Muscle of leg (tissue), 11 donors: ENCODE data around the gene ATP7A. TPM values are rescaled to one million over a fixed set of nuclear protein-coding genes. Genes with fewer than 3 reads are reported as not detected.

Experiments
- DNase-seq: peaks from one replicate; pipeline ENCODE4 v3.0.0; 2013
- H3K27ac ChIP-seq: one replicate; pipeline ENCODE4 v1.5.1; 2013; ENCODE audit warnings: mild to moderate bottlenecking, low read length, control low read depth
- H3K27me3 ChIP-seq: one replicate; pipeline ENCODE4 v1.6.1; 2013; ENCODE audit warnings: low read length; ENCODE audit not compliant: control insufficient read depth, insufficient read depth
- H3K36me3 ChIP-seq: one replicate; pipeline ENCODE4 v1.6.1; 2013; ENCODE audit warnings: low read length; ENCODE audit not compliant: control insufficient read depth, insufficient read depth
- H3K4me1 ChIP-seq: one replicate; pipeline ENCODE4 v1.6.1; 2013; ENCODE audit warnings: low read length; ENCODE audit not compliant: control insufficient read depth, insufficient read depth
- H3K4me3 ChIP-seq: one replicate; pipeline ENCODE4 v1.5.1; 2013; ENCODE audit warnings: low read length, control low read depth
- H3K9me3 ChIP-seq: replicated peaks from 2 replicates; pipeline ENCODE4 v1.6.1; 2013; ENCODE audit warnings: low read depth, low read length; ENCODE audit not compliant: control insufficient read depth
- WGBS: methylation state at CpG from one replicate; pipeline ENCODE4 v1.1.5; 2013; ENCODE audit warnings: missing lambda C conversion rate; ENCODE audit not compliant: insufficient coverage; 5-methylcytosine and 5-hydroxymethylcytosine counted together
- polyA plus RNA-seq, 8 donors: library from polyadenylated mRNA; unstranded; fragments of 120-200 nt; gene quantifications; one replicate each; pipeline versions ENCODE4 v1.2.1 to v1.2.3, GENCODE V29; 2013; ENCODE audit warnings: inconsistent platforms in 1 of 8, low replicate concordance in 1 of 8; ENCODE audit not compliant: insufficient read length in 8 of 8, insufficient read depth in 1 of 8
- total RNA-seq: library from RNA; stranded (reverse); fragments of 120-200 nt; gene quantifications from one replicate; pipeline ENCODE4 v1.2.4, GENCODE V29; 2013

The ATP7A gene
- total and polyA plus RNA-seq, 9 donors, result 5.6 to 12.9 (median 8.7) TPM

DNA sequence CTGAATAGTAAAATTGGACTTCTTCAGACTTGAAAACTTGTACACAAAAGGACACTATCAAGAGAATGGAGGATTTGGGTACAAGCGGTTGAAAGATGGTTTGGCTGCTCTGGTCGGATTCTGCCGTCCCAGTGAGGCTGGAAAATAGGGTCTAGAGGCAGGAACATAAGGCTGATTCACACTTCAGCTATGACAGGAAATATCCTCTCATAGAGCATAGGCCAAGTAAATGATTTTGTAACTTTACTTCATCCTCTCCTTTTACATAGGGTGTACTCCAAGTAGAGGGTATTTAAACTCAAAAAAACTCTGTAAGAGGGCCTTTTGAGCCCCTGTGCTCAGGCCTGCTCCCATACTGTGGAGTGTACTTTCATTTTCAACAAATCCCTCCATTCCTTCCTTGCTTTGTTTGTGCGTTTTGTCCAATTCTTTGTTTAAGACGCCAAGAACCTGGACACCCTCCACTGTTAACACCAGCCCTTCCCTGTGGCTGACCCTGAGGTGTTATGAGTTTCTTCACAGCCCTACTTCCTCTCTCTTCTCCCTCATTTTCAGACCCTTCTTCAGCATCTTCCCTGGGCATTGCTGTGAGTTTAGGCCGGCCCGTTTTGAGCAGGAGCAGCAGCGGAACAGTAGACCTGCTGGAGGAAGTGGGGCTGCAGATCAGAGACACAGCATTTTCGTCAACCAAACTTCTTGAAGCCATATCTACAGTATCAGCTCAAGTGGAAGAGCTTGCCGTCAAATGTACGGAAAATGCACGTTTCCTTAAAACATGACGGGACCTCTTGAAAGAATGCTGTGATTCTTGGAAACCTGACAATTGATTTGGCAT, 51.8 kb downstream of the ATP7A start:
- WGBS, result 67% methylated on average over 8 of the region's 13 CpGs
- DNase-seq, result no peak
- Histone ChIP-seq H3K36me3 (no peaks in the 10 kb centered on the region), H3K27me3 (no peaks in the 10 kb centered on the region), H3K4me3 (no peak overlapping the region), H3K27ac (no peak overlapping the region), H3K4me1 (no peaks in the 10 kb centered on the region), H3K9me3 (no peaks in the 10 kb centered on the region)

DNA sequence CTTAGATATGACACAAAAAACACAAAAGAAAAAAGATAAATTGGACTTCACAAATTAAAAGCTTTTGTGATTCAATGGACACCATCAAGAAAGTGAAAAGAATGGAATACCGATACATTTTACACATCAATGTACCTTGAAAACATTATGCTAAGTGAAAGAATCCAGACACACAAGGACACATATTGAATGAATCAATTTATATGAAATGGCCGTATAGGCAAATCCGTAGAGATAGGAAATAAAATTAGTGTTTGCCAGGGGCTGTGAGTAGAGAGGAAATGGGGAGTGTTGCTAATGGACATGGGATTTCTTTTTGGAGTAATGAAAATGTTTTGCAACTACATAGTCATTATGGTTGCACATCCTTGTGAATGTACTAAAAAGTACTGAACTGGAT, 55.9 kb downstream of the ATP7A start:
- WGBS, result 80% methylated on average over 1 of the region's 3 CpGs
- Histone ChIP-seq H3K4me1 (no peaks in the 10 kb centered on the region), H3K36me3 (no peaks in the 10 kb centered on the region), H3K27ac (no peak overlapping the region), H3K4me3 (no peak overlapping the region), H3K27me3 (no peaks in the 10 kb centered on the region), H3K9me3 (no peaks in the 10 kb centered on the region)
- DNase-seq, result no peak

DNA sequence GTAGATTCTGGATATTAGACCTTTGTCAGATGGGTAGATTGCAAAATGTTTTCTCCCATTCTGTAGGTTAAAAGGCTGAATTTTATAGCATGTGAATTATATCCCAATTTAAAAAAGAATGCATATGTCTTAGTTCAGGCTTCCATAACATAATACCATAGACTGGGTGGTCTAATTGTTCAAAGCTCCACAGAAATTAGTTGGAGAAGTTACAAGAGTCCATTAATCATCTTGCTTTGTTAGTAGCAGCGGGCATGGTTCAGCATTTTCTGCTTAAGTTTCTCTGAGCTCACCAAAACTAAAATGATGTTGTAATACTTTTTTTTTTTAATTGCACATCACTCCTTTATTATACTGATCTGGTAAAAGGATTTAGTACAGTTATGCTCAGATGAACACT, 57.1 kb downstream of the ATP7A start:
- no peak overlapping the region for H3K27ac ChIP-seq
- no peaks in the 10 kb centered on the region for H3K27me3 ChIP-seq
- no peaks in the 10 kb centered on the region for H3K4me1 ChIP-seq
- no peaks in the 10 kb centered on the region for H3K9me3 ChIP-seq
- no CpG with 5 or more reads among the region's 1 CpG for WGBS
- no peak overlapping the region for H3K4me3 ChIP-seq
- no peaks in the 10 kb centered on the region for H3K36me3 ChIP-seq
- DNase-seq, result no peak

DNA sequence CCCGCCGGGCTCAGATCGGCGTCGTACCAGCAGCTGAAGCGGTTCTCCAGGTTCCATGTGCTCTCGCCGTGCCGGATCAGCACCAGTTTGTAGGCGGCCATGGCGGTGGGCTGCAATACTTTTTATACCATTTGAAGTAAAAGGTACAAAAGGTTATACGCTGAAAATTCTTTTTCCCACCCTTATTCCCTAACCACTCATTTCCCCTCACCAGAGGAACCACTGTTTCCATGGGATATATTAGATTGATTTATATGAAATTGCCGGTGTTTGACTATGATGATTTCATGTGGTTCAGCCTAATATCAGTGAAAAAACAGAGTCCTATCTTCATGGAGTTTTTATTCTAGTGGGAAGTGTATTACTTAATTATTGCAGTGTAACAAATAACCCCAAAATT, 59.0 kb downstream of the ATP7A start, which contains the start of gene PGAM4:
Gene PGAM4 (minus strand): TSS at position 101 of the 400 bp plus-strand sequence. CDS start 0 bp downstream, at position 101.
- WGBS, result no CpG with 5 or more reads among the region's 13 CpGs
- Histone ChIP-seq H3K27ac (no peak within 1 kb of the TSS), H3K9me3 (no peaks in the 10 kb centered on the region), H3K4me3 (no peak within 1 kb of the TSS), H3K4me1 (no peaks in the 10 kb centered on the region), H3K27me3 (no peaks in the 10 kb centered on the region), H3K36me3 (no peaks in the 10 kb centered on the region)
- DNase-seq, result no peak

DNA sequence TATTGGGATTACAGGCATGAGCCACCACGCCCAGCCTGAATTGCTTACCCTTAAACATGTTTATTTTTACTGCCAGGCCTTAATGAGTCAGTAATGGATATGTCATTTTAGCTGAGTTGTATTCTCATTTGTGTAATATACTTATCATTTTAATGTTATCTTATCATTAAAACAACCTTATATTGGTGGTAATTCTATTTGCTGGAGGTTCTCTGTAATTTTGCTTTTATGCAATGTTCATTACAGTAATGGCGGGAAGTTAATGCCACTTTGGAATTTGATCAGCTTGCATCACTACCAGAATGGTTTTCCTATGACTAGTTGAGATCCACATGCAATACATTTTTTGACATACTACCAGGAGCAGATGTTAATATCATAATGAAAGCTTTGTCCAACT, 65.3 kb downstream of the ATP7A start:
- WGBS, result no CpG with 5 or more reads among the region's 2 CpGs
- no peaks in the 10 kb centered on the region for H3K9me3 ChIP-seq
- H3K4me1 ChIP-seq, result no peaks in the 10 kb centered on the region
- no peak for DNase-seq
- H3K27ac ChIP-seq, result no peak overlapping the region
- H3K36me3 ChIP-seq, result no peaks in the 10 kb centered on the region
- no peak overlapping the region for H3K4me3 ChIP-seq
- no peaks in the 10 kb centered on the region for H3K27me3 ChIP-seq

DNA sequence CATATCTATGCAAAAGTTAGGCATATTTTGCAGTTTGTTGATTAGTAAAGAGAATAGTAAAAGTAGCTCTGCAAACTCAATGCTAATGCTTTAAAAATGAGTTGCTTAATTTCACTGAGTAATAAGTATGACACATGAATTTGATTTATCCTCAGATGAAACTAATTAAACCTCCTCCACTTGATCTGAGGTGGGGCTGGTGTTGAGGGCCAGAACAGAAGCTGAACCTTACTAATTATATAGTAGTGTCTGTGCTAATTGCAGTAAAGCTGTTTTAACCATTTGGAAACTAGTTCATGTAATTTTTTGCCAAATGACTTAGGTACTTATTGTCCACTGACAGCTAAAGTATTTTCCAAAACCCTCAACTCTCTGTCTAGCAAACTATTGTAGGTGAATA, 66.6 kb downstream of the ATP7A start:
- Histone ChIP-seq H3K36me3 (no peaks in the 10 kb centered on the region), H3K4me3 (no peak overlapping the region), H3K27ac (no peak overlapping the region), H3K4me1 (no peaks in the 10 kb centered on the region), H3K9me3 (no peaks in the 10 kb centered on the region), H3K27me3 (no peaks in the 10 kb centered on the region)
- no peak for DNase-seq

DNA sequence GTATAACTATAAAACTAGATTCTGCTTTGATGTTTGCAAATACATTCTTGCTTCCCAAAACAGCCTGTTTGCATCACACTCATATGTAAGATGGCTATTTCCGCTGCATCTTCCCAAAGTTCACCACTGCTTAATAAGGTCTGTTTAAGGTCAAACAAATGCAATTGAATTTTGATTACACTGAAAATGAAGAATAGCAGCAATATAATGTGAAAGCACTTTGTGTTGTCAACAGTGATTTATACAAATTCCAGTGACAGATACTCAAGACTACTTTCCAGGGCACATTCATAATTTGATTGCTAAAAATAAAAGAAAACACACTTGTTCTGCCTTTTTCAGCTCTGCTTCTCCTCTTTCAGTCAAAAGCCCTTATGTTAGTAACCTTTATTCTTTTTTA, 67.0 kb downstream of the ATP7A start:
- WGBS, result no CpG with 5 or more reads among the region's 1 CpG
- Histone ChIP-seq H3K9me3 (no peaks in the 10 kb centered on the region), H3K4me3 (no peak overlapping the region), H3K4me1 (no peaks in the 10 kb centered on the region), H3K27me3 (no peaks in the 10 kb centered on the region), H3K27ac (no peak overlapping the region), H3K36me3 (no peaks in the 10 kb centered on the region)
- no peak for DNase-seq

DNA sequence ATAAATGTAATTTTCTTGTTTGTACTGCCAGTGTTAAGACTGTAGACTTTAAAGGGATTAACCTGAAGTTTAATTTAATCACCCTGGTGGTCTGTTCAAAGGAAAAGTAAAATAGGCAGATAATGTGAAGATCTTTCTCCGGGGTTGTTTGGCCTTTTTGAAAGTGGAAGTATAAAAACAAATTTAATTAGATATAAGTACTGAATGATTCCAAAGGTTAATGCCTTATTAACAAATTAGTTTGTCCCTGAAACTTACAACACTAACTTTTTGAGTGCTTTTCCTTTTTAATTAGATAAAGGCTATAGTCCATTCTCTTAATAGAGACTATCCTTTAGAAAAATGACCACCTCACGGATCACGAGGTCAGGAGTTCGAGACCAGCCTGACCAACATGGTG, 69.4 kb downstream of the ATP7A start:
- Histone ChIP-seq H3K36me3 (no peaks in the 10 kb centered on the region), H3K4me3 (no peak overlapping the region), H3K27me3 (peaks cover 3% of the 10 kb centered on the region), H3K9me3 (no peaks in the 10 kb centered on the region), H3K27ac (no peak overlapping the region), H3K4me1 (no peaks in the 10 kb centered on the region)
- DNase-seq, result no peak
- no CpG with 5 or more reads among the region's 4 CpGs for WGBS

DNA sequence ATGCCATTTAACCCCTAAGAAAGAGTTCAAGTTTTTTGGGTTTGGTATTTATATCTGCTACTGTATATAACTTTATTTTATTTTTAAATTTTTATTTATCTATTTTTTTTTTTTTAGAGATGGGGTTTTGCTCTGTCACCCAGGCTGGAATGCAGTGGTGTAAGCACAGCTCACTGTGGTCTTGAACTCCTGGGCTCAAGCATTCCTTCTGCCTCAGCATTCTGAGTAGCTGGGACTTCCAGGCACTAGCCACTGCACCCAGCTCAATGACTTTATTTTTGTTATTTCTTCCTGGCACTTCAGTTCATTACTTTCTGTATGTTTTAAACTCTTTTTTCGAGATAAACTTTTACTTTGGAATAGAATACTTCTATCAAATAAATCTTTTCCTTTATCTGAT, 101.4 kb downstream of the ATP7A start:
- peaks cover 2% of the 10 kb centered on the region for H3K9me3 ChIP-seq
- no peak overlapping the region for H3K4me3 ChIP-seq
- H3K27me3 ChIP-seq, result no peaks in the 10 kb centered on the region
- no peaks in the 10 kb centered on the region for H3K4me1 ChIP-seq
- no CpG with 5 or more reads among the region's 1 CpG for WGBS
- no peak for DNase-seq
- no peaks in the 10 kb centered on the region for H3K36me3 ChIP-seq
- H3K27ac ChIP-seq, result no peak overlapping the region

DNA sequence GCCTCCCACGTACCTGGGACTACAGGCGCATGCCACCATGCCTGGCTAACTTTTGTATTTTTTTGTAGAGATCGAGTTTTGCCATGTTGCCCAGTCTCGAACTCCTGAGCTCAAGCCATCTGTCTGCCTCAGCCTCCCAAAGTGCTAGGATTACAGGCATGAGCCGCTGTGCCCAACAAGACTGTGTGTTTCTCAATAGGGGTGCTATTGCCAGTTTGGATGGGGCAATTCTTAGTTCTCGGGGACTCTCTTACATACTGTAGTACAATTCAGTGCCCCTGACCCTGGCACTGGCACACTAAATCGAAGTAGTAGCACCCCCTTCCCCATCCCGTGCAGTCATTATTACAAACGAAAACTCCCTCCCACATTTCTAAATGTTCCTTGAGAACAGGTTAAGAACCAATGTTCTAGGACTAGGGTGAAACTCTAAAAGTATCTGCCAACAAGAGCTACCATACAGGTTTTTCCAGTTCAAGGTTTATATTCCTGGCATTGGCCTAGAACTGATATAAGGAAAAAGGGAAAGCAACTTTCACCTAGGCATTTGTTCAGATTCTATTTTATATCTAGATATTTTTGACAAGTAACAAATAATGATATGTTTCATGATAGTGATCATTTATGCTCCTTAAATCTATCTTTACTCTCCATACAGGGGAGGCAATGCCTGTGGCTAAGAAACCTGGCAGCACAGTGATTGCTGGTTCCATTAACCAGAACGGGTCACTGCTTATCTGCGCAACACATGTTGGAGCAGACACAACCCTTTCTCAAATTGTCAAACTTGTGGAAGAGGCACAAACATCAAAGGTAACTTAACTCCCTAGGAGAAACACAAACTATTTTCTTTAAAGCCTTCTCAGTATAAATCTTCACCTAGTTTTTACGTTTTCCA, 109.3 kb downstream of the ATP7A start:
- DNase-seq, result no peak
- peaks cover 4% of the 10 kb centered on the region for H3K9me3 ChIP-seq
- 88% methylated on average over 6 of the region's 12 CpGs for WGBS
- H3K27me3 ChIP-seq, result no peaks in the 10 kb centered on the region
- no peak overlapping the region for H3K27ac ChIP-seq
- peaks cover 2% of the 10 kb centered on the region for H3K36me3 ChIP-seq
- no peak overlapping the region for H3K4me3 ChIP-seq
- H3K4me1 ChIP-seq, result no peaks in the 10 kb centered on the region
